ENCODE data around the gene PRKAB1.

- TF ChIP-seq EP300 (IDR thresholded peaks at IDR 0.05) (no peak), POLR2AphosphoS2 (conservative IDR thresholded peaks at IDR 0.05; ENCODE audit: low read length) (no peak), MYC (IDR thresholded peaks at IDR 0.05; ENCODE audit: borderline replicate concordance, low read length) (no peak), CEBPB (IDR thresholded peaks at IDR 0.05) (no peak), CTCF (IDR thresholded peaks at IDR 0.05) (no peak), RAD21 (conservative IDR thresholded peaks at IDR 0.05 in 1 of 2, IDR thresholded peaks at IDR 0.05 in 1 of 2) (no peak), SMC3 (IDR thresholded peaks at IDR 0.05) (no peak), FOSL2 (IDR thresholded peaks at IDR 0.05) (no peak), FOSL2 (CRISPR knock-in tag; IDR thresholded peaks at IDR 0.05) (no peak)
- TF ChIP-seq, protein P1, sequence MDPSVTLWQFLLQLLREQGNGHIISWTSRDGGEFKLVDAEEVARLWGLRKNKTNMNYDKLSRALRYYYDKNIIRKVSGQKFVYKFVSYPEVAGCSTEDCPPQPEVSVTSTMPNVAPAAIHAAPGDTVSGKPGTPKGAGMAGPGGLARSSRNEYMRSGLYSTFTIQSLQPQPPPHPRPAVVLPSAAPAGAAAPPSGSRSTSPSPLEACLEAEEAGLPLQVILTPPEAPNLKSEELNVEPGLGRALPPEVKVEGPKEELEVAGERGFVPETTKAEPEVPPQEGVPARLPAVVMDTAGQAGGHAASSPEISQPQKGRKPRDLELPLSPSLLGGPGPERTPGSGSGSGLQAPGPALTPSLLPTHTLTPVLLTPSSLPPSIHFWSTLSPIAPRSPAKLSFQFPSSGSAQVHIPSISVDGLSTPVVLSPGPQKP (IDR thresholded peaks at IDR 0.05; ENCODE audit: low read depth, low read length), result no peak
- TF ChIP-seq, protein P2, sequence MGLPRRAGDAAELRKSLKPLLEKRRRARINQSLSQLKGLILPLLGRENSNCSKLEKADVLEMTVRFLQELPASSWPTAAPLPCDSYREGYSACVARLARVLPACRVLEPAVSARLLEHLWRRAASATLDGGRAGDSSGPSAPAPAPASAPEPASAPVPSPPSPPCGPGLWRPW (IDR thresholded peaks at IDR 0.05), result no peak
Observed at GRCh38 chr12:119712721-119713120, 44.8 kb downstream of the PRKAB1 start.

Data from A549 (cell line).